Endothelial cell (in vitro differentiated cells): ENCODE results near the gene CTNNAL1. TPM values are rescaled to one million over a fixed set of nuclear protein-coding genes. Genes with fewer than 3 reads are reported as not detected.

Experiments
- DNase-seq: peaks from one replicate; pipeline ENCODE4 v3.0.0; 2021; ENCODE audit warnings: low spot score
- H3K27ac Mint-ChIP-seq: one replicate; pipeline ENCODE4 v1.8.0; 2021; ENCODE audit warnings: mixed read lengths, inconsistent platforms; ENCODE audit not compliant: unreplicated experiment
- H3K27me3 Mint-ChIP-seq: one replicate; pipeline ENCODE4 v1.8.0; 2021; ENCODE audit warnings: mild to moderate bottlenecking, moderate library complexity, mixed read lengths, inconsistent platforms; ENCODE audit not compliant: unreplicated experiment
- H3K36me3 Mint-ChIP-seq: one replicate; pipeline ENCODE4 v1.8.0; 2021; ENCODE audit warnings: mild to moderate bottlenecking, low read depth, mixed read lengths, inconsistent platforms; ENCODE audit not compliant: unreplicated experiment
- H3K4me1 Mint-ChIP-seq: one replicate; pipeline ENCODE4 v1.8.0; 2021; ENCODE audit warnings: mild to moderate bottlenecking, mixed read lengths, inconsistent platforms; ENCODE audit not compliant: unreplicated experiment
- H3K4me3 Mint-ChIP-seq: one replicate; pipeline ENCODE4 v1.8.0; 2021; ENCODE audit warnings: mild to moderate bottlenecking, mixed read lengths, inconsistent platforms; ENCODE audit not compliant: unreplicated experiment
- H3K9me3 Mint-ChIP-seq: one replicate; pipeline ENCODE4 v1.8.0; 2021; ENCODE audit warnings: mixed read lengths, inconsistent platforms; ENCODE audit not compliant: unreplicated experiment
- CTCF ChIP-seq: fragments of 200-600 bp; sonication (generic); IDR thresholded peaks from one replicate; pipeline ENCODE4 v1.5.0; 2021; ENCODE audit warnings: antibody characterized with exemption; ENCODE audit not compliant: unreplicated experiment
- total RNA-seq: library from RNA; stranded (reverse); fragmentation: NEBNext Ultra II Directional; extraction: Animal tissue kit (Norgen Biotek cat#: 25700); gene quantifications from one replicate; pipeline ENCODE4 v1.2.1, GENCODE V29; 2021; ENCODE audit not compliant: unreplicated experiment

Gene CTNNAL1
- total RNA-seq, 1 donor from 2014 or later = 31.2 TPM

GRCh38 chr9:109012009-109012875, 1.1 kb downstream of the CTNNAL1 start:
- H3K36me3 Mint-ChIP-seq = peaks cover 3% of the 10 kb centered on the region
- H3K4me1 Mint-ChIP-seq = peaks cover 27% of the 10 kb centered on the region
- peak overlapping the region; percentile 81 for H3K27ac Mint-ChIP-seq
- peaks cover 15% of the 10 kb centered on the region for H3K27me3 Mint-ChIP-seq
- no peaks in the 10 kb centered on the region for H3K9me3 Mint-ChIP-seq
- TF ChIP-seq CTCF = no peak
- H3K4me3 Mint-ChIP-seq = peak overlapping the region; percentile 99
- DNase-seq = peak; percentile 42

- no peak for DNase-seq
- H3K4me3 Mint-ChIP-seq = no peak overlapping the region
- no peak for TF ChIP-seq CTCF
- H3K4me1 Mint-ChIP-seq = peaks cover 28% of the 10 kb centered on the region
- peaks cover 15% of the 10 kb centered on the region for H3K27me3 Mint-ChIP-seq
- H3K27ac Mint-ChIP-seq = no peak overlapping the region
- H3K36me3 Mint-ChIP-seq = peaks cover 3% of the 10 kb centered on the region
- H3K9me3 Mint-ChIP-seq = no peaks in the 10 kb centered on the region
Measured at GRCh38 chr9:109011231-109011671, 2.0 kb downstream of the CTNNAL1 start.

- no peak for TF ChIP-seq CTCF
- H3K27ac Mint-ChIP-seq = no peak overlapping the region
- H3K4me1 Mint-ChIP-seq = peaks cover 28% of the 10 kb centered on the region
- peaks cover 3% of the 10 kb centered on the region for H3K36me3 Mint-ChIP-seq
- peaks cover 15% of the 10 kb centered on the region for H3K27me3 Mint-ChIP-seq
- no peak overlapping the region for H3K4me3 Mint-ChIP-seq
- no peaks in the 10 kb centered on the region for H3K9me3 Mint-ChIP-seq
- no peak for DNase-seq
Measured at GRCh38 chr9:109010746-109011145, 2.6 kb downstream of the CTNNAL1 start.

GRCh38 chr9:109005678-109006077, 7.6 kb downstream of the CTNNAL1 start:
- Mint-ChIP-seq H3K27me3 (no peaks in the 10 kb centered on the region), H3K36me3 (peaks cover 4% of the 10 kb centered on the region), H3K4me1 (peaks cover 3% of the 10 kb centered on the region), H3K4me3 (no peak overlapping the region), H3K27ac (no peak overlapping the region), H3K9me3 (no peaks in the 10 kb centered on the region)
- TF ChIP-seq CTCF = no peak
- DNase-seq = no peak

- DNase-seq = no peak
- Mint-ChIP-seq H3K4me3 (no peak overlapping the region), H3K27me3 (no peaks in the 10 kb centered on the region), H3K4me1 (peaks cover 3% of the 10 kb centered on the region), H3K36me3 (peaks cover 4% of the 10 kb centered on the region), H3K9me3 (no peaks in the 10 kb centered on the region), H3K27ac (no peak overlapping the region)
- no peak for TF ChIP-seq CTCF
Measured at GRCh38 chr9:109003116-109003515, 10.2 kb downstream of the CTNNAL1 start.
